MV-4-11 (cell line): ENCODE measurements around the gene LARP1.
"Not testable (repeated sequence)": the region's sequence is repeated elsewhere in the genome, so short reads cannot be mapped to it uniquely, and the experiment has no call there.

Experiments
- DNase-seq: peaks from one replicate; lab custom pipeline; 2025; lab: John Stamatoyannopoulos, UW

LARP1 gene

GRCh38 chr5:154734370-154735248 lies 20.6 kb upstream of the LARP1 start:
- peak; percentile 42 for DNase-seq

- DNase-seq, result not testable (repeated sequence)
Observed at GRCh38 chr5:154735362-154735761, 19.8 kb upstream of the LARP1 start.

- DNase-seq, result not testable (repeated sequence)
Observed at GRCh38 chr5:154736372-154736771, 18.8 kb upstream of the LARP1 start.

- DNase-seq, result no peak
Observed at GRCh38 chr5:154737667-154738320, 17.4 kb upstream of the LARP1 start.

- no peak for DNase-seq
Observed at GRCh38 chr5:154740483-154740882, 14.7 kb upstream of the LARP1 start.

- DNase-seq, result no peak
Observed at GRCh38 chr5:154740957-154741356, 14.2 kb upstream of the LARP1 start.

GRCh38 chr5:154741415-154741814 lies 13.8 kb upstream of the LARP1 start:
- no peak for DNase-seq

GRCh38 chr5:154743812-154744211 lies 11.4 kb upstream of the LARP1 start:
- no peak for DNase-seq

GRCh38 chr5:154745349-154745748 lies 9.8 kb upstream of the LARP1 start:
- no peak for DNase-seq

GRCh38 chr5:154749491-154749890 lies 5.7 kb upstream of the LARP1 start:
- DNase-seq, result no peak

GRCh38 chr5:154750641-154751040 lies 4.5 kb upstream of the LARP1 start:
- not testable (repeated sequence) for DNase-seq

GRCh38 chr5:154751854-154752253 lies 3.3 kb upstream of the LARP1 start:
- no peak for DNase-seq

- no peak for DNase-seq
Observed at GRCh38 chr5:154753792-154754191, 1.4 kb upstream of the LARP1 start.

- DNase-seq, result peak; percentile 97
Observed at GRCh38 chr5:154754460-154755360, 467 bp upstream of the LARP1 start.

GRCh38 chr5:154756009-154756867 lies 1.1 kb downstream of the LARP1 start:
- no peak for DNase-seq

GRCh38 chr5:154756868-154757813 lies 2.0 kb downstream of the LARP1 start:
- DNase-seq, result peak; percentile 27

GRCh38 chr5:154757814-154758406 lies 2.7 kb downstream of the LARP1 start:
- DNase-seq, result no peak

GRCh38 chr5:154758493-154758892 lies 3.3 kb downstream of the LARP1 start:
- DNase-seq, result no peak

- no peak for DNase-seq
Observed at GRCh38 chr5:154758977-154759376, 3.8 kb downstream of the LARP1 start.

GRCh38 chr5:154759868-154760267 lies 4.7 kb downstream of the LARP1 start:
- not testable (repeated sequence) for DNase-seq
